IMR-90 (cell line): ENCODE results near the gene MAP2K2. TPM values are rescaled to one million over a fixed set of nuclear protein-coding genes. Genes with fewer than 3 reads are reported as not detected.

Experiments used
- ATAC-seq: fragments of 200-7000 bp; cut with Tn5 transposase; 2 replicates; pipeline ENCODE4 v1.9.1; 2020; ENCODE audit warnings: low read depth, mild to moderate bottlenecking, moderate library complexity
- BruUV-seq: library from RNA; stranded (reverse); fragments of 400-500 nt; replicated peaks from 2 replicates; lab custom pipeline; 2021; lab: Mats Ljungman, UMichigan
- CTCF ChIA-PET: fragments of 300-600 bp; formaldehyde crosslinking; extraction: SDS; loops from one replicate; lab custom pipeline; 2021; ENCODE audit warnings: antibody characterized with exemption; lab: Yijun Ruan, JAX
- POLR2A ChIA-PET: fragments of 300-600 bp; sonication (Branson Sonifier 250); formaldehyde crosslinking; loops from one replicate; lab custom pipeline; 2022; ENCODE audit warnings: antibody characterized with exemption; ENCODE audit not compliant: unreplicated experiment; lab: Charles Lee
- DNase-seq: peaks from one replicate; pipeline ENCODE4 v3.0.0; 2013
- H2AFZ ChIP-seq: replicated peaks from 2 replicates; pipeline ENCODE3; 2013; ENCODE audit warnings: low read length, mild to moderate bottlenecking; ENCODE audit not compliant: poor library complexity
- H2AK5ac ChIP-seq: 2 replicates; pipeline ENCODE4 v1.6.1; 2013; ENCODE audit warnings: low read depth, low read length, inconsistent platforms
- H2AK9ac ChIP-seq: replicated peaks from 2 replicates; pipeline ENCODE3; 2013; ENCODE audit warnings: mild to moderate bottlenecking, low read depth, low read length, moderate library complexity; ENCODE audit not compliant: poor library complexity
- H2BK120ac ChIP-seq: 2 replicates; pipeline ENCODE4 v1.6.1; 2013; ENCODE audit warnings: low read depth, low read length, inconsistent platforms
- H2BK15ac ChIP-seq: 3 replicates; pipeline ENCODE4 v1.6.1; 2013; ENCODE audit warnings: low read depth, low read length, inconsistent platforms
- H2BK20ac ChIP-seq: 2 replicates; pipeline ENCODE4 v1.6.1; 2013; ENCODE audit warnings: low read depth, mild to moderate bottlenecking, inconsistent platforms, low read length, moderate library complexity
- H2BK5ac ChIP-seq: 2 replicates; pipeline ENCODE4 v1.6.1; 2013; ENCODE audit warnings: mild to moderate bottlenecking, low read depth, low read length, inconsistent platforms; ENCODE audit not compliant: poor library complexity, severe bottlenecking
- H3K14ac ChIP-seq: replicated peaks from 2 replicates; pipeline ENCODE4 v1.6.1; 2013; ENCODE audit warnings: low read depth, low read length, inconsistent platforms
- H3K18ac ChIP-seq: 2 replicates; pipeline ENCODE4 v1.6.1; 2013; ENCODE audit warnings: low read depth, low read length, control low read depth
- H3K23ac ChIP-seq: 2 replicates; pipeline ENCODE4 v1.6.1; 2013; ENCODE audit warnings: low read depth, low read length, inconsistent platforms
- H3K27ac ChIP-seq: 2 replicates; pipeline ENCODE4 v1.5.1; 2013; ENCODE audit warnings: mild to moderate bottlenecking, control low read depth, low read length; ENCODE audit not compliant: insufficient read depth
- H3K27me3 ChIP-seq: 2 replicates; pipeline ENCODE4 v1.6.1; 2013; ENCODE audit warnings: low read length; ENCODE audit not compliant: control insufficient read depth, insufficient read depth
- H3K36me3 ChIP-seq: 2 replicates; pipeline ENCODE4 v1.6.1; 2013; ENCODE audit warnings: low read length, mixed read lengths; ENCODE audit not compliant: control insufficient read depth, insufficient read depth
- H3K4ac ChIP-seq: 2 replicates; pipeline ENCODE4 v1.6.1; 2013; ENCODE audit warnings: low read depth, low read length, inconsistent platforms
- H3K4me1 ChIP-seq: 2 replicates; pipeline ENCODE4 v1.6.1; 2013; ENCODE audit warnings: low read length, mixed read lengths; ENCODE audit not compliant: control insufficient read depth, insufficient read depth
- H3K4me2 ChIP-seq: 2 replicates; pipeline ENCODE4 v1.6.1; 2013; ENCODE audit warnings: low read depth, mild to moderate bottlenecking, control low read depth, low read length, moderate library complexity
- H3K4me3 ChIP-seq: 2 replicates; pipeline ENCODE4 v1.5.1; 2013; ENCODE audit warnings: low read depth, mild to moderate bottlenecking, control low read depth, low read length, moderate library complexity; ENCODE audit not compliant: insufficient read depth
- H3K56ac ChIP-seq: 2 replicates; pipeline ENCODE4 v1.6.1; 2013; ENCODE audit warnings: low read length, inconsistent platforms; ENCODE audit not compliant: insufficient read depth; ENCODE audit errors: extremely low read depth
- H3K79me1 ChIP-seq, 2 experiments: 2 replicates each; pipeline ENCODE4 v1.6.1; 2013; ENCODE audit warnings: low read length in 2 of 2, inconsistent platforms in 1 of 2, low read depth in 1 of 2
- H3K9ac ChIP-seq: 2 replicates; pipeline ENCODE4 v1.6.1; 2013; ENCODE audit warnings: low read depth, low read length, control low read depth
- H3K9me1 ChIP-seq: 2 replicates; pipeline ENCODE4 v1.6.1; 2013; ENCODE audit warnings: low read length, inconsistent platforms; ENCODE audit not compliant: insufficient read depth
- H3K9me3 ChIP-seq: 2 replicates; pipeline ENCODE4 v1.6.1; 2013; ENCODE audit warnings: low read length; ENCODE audit not compliant: control insufficient read depth, insufficient read depth
- H4K20me1 ChIP-seq: 2 replicates; pipeline ENCODE4 v1.6.1; 2013; ENCODE audit warnings: low read length, inconsistent platforms; ENCODE audit not compliant: insufficient read depth
- H4K5ac ChIP-seq: 2 replicates; pipeline ENCODE4 v1.6.1; 2013; ENCODE audit warnings: mild to moderate bottlenecking, low read depth, low read length, control low read depth
- H4K8ac ChIP-seq, 2 experiments: 2 replicates each; pipeline ENCODE4 v1.6.1; 2013; ENCODE audit warnings: low read depth in 2 of 2, low read length in 2 of 2, control low read depth in 1 of 2, inconsistent platforms in 1 of 2
- H4K91ac ChIP-seq: 2 replicates; pipeline ENCODE4 v1.6.1; 2013; ENCODE audit warnings: low read depth, low read length, inconsistent platforms; ENCODE audit not compliant: insufficient read depth
- CEBPB ChIP-seq: IDR thresholded peaks from 2 replicates; pipeline ENCODE4 v1.6.1; 2012; ENCODE audit warnings: low read depth, low read length, improper control_type of control experiment
- POLR2A ChIP-seq: IDR thresholded peaks from 2 replicates; pipeline ENCODE4 v1.6.1; 2012; ENCODE audit warnings: mild to moderate bottlenecking, low read depth, low read length
- SMC3 ChIP-seq: fragments of 150-350 bp; IDR thresholded peaks from 2 replicates; pipeline ENCODE4 v1.6.1; 2016; ENCODE audit warnings: low read depth, mild to moderate bottlenecking, antibody characterized with exemption, low read length, moderate library complexity
- USF2 ChIP-seq: fragments of 150-350 bp; IDR thresholded peaks from 2 replicates; pipeline ENCODE4 v1.6.1; 2017; ENCODE audit warnings: mild to moderate bottlenecking, antibody characterized with exemption, low read length, low read depth
- WGBS, 2 experiments: methylation state at CpG; one replicate each; pipeline versions ENCODE4 v1.1.5 to v1.1.7; 2013; ENCODE audit warnings: missing lambda C conversion rate in 2 of 2; ENCODE audit not compliant: insufficient read length in 1 of 2; ENCODE audit errors: extremely low coverage in 2 of 2; 5-methylcytosine and 5-hydroxymethylcytosine counted together
- dilution Hi-C: fragments of 300-500 bp; cut with HindIII; formaldehyde crosslinking; loops from one replicate; pipeline ENCODE4 v1.14.3; 2018; ENCODE audit warnings: low sequenced_read_pairs; ENCODE audit not compliant: unreplicated experiment
- in situ Hi-C: fragments of 300-500 bp; cut with MboI; formaldehyde crosslinking; loops from 3 replicates; pipeline ENCODE4 v1.14.3; 2019; ENCODE audit warnings: low sequenced_read_pairs, inconsistent platforms, mixed read lengths
- intact Hi-C: fragments of 100-400 bp; cut with micrococcal nuclease; formaldehyde crosslinking; loops from 2 replicates; pipeline ENCODE4 v1.10.0; 2022
- polyA plus RNA-seq, 3 experiments: library from polyadenylated mRNA; depleted of rRNA; stranded (reverse); fragments of >200 nt; gene quantifications; 2 replicates each; pipeline ENCODE4 v1.2.3, GENCODE V29; 2012; ENCODE audit warnings: low replicate concordance in 1 of 3
- total RNA-seq: library from RNA; depleted of rRNA; stranded (reverse); fragments of >200 nt; gene quantifications from 2 replicates; pipeline ENCODE4 v1.2.3, GENCODE V29; 2012

MAP2K2 gene
- total and polyA plus RNA-seq, 2 of the 4 experiments (the other 2 are of a cell fraction): 115 to 151 TPM

GRCh38 chr19:4059453-4059871, 64.5 kb downstream of the MAP2K2 start:
- H3K9me1 ChIP-seq: no peaks in the 10 kb centered on the region
- peak overlapping the region; percentile 58; the same call in 1 of the 2 replicates for H3K9ac ChIP-seq
- H3K23ac ChIP-seq: peak overlapping the region; percentile 64; the same call in 1 of the 2 replicates
- H3K27ac ChIP-seq: peak overlapping the region; percentile 92
- H3K4ac ChIP-seq: peak overlapping the region; percentile 22
- H2AK5ac ChIP-seq: peak overlapping the region; percentile 31
- no peak overlapping the region for H2AFZ ChIP-seq
- H3K79me1 ChIP-seq: peaks cover 3 to 50% of the 10 kb centered on the region in 2 experiments; a peak in 3 of 4 replicates
- CTCF ChIA-PET: no interaction called here
- no peaks in the 10 kb centered on the region for H3K9me3 ChIP-seq
- no peak overlapping the region for H3K4me3 ChIP-seq
- H2BK120ac ChIP-seq: no peak overlapping the region
- H4K91ac ChIP-seq: no peak overlapping the region
- POLR2A ChIA-PET: no interaction called here
- H2BK5ac ChIP-seq: peak overlapping the region; percentile 90
- intact Hi-C loops (no loop called here), dilution Hi-C loops (no loop called here), in situ Hi-C loops (no loop called here)
- no TSS peak for BruUV-seq
- peak overlapping the region; percentile 60 for H2AK9ac ChIP-seq
- H3K36me3 ChIP-seq: peaks cover 32% of the 10 kb centered on the region
- peak overlapping the region in 1 of 2 experiments; percentile 79; a peak in 1 of 4 replicates for H4K8ac ChIP-seq
- peaks cover 97% of the 10 kb centered on the region for H4K20me1 ChIP-seq
- DNase-seq (no peak), ATAC-seq (no peak)
- no peak overlapping the region for H3K56ac ChIP-seq
- TF ChIP-seq USF2: no peak
- TF ChIP-seq POLR2A: no peak
- TF ChIP-seq SMC3: no peak
- no peak for TF ChIP-seq CEBPB
- peaks cover 45% of the 10 kb centered on the region for H3K4me1 ChIP-seq
- H2BK20ac ChIP-seq: no peak overlapping the region
- H3K18ac ChIP-seq: no peak overlapping the region
- no peak overlapping the region for H4K5ac ChIP-seq
- 0 out of 2 replicates have a peak overlapping the region, but pooled peaks have one; percentile 18 for H3K14ac ChIP-seq
- H2BK15ac ChIP-seq: no peak overlapping the region
- H3K4me2 ChIP-seq: no peak overlapping the region
- no peaks in the 10 kb centered on the region for H3K27me3 ChIP-seq
- 45% methylated on average over 4 of the region's 19 CpGs; no CpG with 5 or more reads in 1 of the 2 experiments for whole genome bisulfite sequencing, 2 experiments
